NCI-H82 (cell line): Measurements from ENCODE around the gene FUNDC1.
"Not testable (repeated sequence)": the region's sequence is repeated elsewhere in the genome, so short reads cannot be mapped to it uniquely, and the experiment has no call there.

ENCODE experiments used
- DNase-seq: peaks from one replicate; lab custom pipeline; 2025; lab: John Stamatoyannopoulos, UW

The FUNDC1 gene, protein sequence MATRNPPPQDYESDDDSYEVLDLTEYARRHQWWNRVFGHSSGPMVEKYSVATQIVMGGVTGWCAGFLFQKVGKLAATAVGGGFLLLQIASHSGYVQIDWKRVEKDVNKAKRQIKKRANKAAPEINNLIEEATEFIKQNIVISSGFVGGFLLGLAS

DNA sequence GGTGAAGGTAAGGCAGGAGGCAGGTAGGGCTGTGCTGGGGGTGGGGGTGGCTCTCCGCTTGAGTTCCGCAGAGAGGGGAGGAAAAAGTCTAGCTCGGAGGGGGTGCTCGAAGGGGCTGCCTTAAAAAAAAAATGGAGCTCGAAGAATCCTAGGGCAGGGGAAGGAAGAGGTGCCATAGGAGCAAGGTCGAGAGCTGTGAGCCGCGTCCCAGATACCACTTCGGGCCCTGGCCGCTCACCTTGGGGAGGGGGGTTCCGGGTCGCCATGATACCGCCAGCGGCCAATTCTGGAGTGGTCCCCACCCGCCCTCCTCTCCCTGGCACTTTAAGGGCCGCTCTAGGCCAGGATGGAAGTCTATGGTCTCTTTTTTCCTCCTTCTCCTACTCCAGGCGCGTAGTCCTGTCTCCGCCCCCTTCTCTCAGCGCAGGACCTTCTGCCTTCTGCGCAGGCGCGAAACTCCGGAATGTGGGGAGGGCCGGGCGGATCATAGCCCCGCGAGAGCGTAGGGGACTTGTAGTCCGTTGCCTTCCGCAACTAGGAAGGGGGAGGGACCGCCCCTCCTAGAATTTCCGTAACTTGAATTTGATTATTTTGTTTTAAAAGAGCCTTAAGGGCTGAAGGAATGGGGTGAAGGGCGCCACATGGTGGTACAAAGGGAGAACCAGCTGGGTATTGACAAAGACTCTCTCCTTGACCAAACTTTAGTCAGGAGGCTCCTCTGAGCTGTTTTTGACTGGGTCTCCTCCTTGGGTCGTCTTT, at the start of gene FUNDC1:
Gene FUNDC1 (minus strand): TSS at position 293 of the 759 bp plus-strand sequence. CDS start 27 bp downstream, at position 266.
- peak; percentile 98 for DNase-seq

DNA sequence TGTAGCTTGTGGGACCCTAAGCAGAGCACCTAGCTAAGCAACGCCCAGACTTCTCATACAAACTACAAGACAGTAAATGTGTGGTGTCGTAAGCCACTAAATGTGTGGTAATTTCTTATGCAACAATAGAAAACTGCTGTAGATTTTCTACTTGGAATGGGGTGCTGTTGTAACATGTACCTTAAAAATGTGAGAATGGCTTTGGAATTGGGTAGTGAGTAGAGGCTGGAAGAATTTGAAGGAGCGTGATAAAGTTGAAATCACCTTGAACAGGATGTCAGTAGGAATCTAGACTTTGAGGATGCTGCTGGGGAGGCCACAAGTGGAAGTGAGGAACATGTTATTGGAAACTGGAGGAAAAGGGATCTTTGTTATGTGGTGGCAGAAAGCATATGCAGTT, 43.2 kb upstream of the FUNDC1 start:
- DNase-seq: no peak

DNA sequence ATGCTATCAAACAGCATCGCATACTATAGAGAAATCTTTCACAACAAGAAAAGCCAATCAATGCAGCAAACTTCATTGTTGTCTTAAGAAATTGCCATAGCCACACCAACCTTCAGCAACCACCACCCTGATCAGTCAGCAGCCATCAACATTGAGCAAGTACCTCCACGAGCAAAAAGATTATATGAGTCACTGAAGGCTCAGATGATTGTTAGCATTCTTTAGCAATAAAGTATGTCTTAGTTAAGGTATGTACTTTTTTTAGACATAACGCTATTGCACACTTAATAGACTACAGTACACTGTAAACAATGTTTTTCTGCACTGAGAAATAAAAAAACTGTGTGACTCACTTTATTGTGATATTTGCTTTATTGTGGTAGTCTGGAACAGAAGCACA, 37.8 kb upstream of the FUNDC1 start:
- no peak for DNase-seq

DNA sequence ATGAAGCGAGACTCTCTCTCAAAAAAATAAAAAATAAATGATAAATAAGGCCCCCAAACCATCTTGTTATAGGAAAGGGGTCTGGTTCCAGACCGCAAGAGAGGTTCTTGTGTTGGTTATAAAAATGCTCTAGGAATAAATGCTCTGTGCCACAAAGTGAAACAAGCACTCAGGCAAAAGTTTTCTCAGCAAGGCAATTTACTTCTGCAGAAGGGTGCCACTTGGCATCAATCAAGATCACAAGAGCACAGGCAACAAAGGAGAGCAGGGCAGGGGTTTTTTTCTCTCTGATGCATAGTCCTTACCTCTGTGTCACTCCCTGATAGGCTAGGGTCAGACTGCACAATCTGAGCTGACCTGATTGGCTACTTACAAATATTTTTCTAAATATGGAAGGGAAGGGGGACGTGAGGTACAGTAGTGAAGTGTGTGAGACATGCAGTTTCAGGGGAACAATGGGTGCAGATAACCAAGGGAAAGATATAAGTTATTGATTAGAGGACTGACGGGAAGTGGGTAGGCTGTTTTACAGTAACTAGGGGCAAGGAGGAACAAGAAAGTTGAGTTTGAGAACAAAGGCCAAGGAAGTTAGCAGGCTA, 29.8 kb upstream of the FUNDC1 start:
- DNase-seq: no peak

DNA sequence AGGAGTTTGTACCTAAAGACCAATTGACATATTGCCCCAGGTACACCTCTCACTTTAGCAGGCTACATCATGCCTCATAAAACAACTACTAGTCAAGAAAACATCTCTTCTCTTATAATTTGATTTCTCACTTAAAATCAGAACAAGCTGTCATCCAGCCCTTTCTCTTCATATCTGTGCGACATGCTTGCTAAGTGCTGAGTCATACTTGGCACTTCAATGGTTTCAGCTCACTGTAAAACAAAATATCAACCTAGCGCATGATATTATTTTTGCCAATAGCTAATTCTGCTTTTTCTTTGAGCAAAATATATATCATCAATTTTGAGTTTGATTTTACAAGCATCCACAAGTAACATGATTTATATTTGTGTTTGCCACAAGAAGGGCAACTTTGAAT, 27.9 kb upstream of the FUNDC1 start:
- no peak for DNase-seq

DNA sequence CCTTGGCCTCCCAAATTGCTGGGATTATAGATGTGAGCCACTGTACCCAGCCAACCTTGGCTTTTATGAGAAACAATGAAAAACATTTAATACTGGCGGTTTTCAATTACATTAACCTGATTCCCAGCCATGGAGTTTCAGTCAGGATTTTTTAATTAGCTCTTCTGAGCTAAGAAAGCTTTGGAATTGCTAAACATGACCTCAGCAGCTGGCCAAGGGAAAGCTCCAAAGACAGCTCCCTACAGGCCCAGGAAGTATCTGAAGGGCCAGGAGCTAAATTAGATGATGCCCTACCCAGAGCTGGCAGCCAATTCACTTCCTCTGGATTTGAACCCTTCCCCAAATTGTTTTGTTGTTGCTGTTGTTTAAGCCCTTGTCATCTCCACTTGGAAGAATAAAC, 26.5 kb upstream of the FUNDC1 start:
- no peak for DNase-seq

DNA sequence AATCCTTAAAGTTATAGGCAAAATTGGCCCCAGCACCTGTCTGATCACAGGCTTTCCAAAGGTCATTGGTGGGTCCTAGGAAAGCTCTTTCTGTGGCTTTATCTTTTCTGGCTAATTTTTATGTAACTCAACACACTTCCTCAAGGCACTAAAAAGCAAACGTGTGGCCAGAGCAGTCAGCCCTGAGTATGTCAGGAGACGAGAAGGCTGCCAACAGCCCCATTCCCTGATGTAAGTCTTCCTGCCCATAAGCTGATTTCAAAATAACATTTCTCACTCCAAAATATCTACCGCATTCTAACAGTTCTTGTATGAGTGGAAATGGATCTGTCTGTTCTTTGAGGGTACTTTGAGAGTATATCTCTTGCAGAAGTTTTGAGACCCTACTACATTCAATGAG, 25.5 kb upstream of the FUNDC1 start:
- no peak for DNase-seq

DNA sequence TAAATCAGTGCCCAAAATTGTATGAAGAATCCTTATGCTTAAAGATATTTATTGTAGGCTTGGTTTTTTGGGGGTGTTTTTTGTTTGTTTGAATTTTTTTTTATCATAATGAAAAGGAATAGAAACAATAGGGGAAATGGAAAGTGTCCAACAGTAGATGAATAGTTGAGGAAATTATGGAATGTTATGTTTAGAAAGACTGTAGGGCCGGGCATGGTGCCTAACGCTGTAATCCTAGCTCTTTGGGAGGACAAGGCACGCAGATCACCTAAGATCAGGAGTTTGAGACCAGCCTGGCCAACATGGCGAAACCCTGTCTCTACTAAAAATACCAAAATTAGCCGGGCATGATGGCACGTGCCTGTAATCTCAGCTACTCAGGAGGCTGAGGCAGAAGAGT, 19.2 kb upstream of the FUNDC1 start:
- not testable (repeated sequence) for DNase-seq

DNA sequence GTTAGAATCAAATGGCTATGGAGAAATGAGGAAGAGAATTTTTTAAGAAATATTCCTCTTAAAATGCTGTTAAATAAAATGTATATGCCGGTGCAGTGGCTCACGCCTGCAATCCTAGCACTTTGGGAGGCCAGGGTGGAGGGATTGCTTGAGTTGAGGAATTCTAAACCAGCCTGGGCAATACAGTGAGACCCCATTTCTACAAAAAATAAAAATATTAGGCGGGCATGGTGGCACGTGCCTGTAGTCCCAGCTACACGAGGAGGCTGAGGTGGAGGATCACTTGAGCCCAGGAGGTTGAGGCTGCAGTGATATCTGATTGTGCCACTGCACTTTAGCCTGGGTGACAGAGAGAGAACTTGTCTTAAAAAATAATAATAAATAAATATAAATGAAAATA, 7.9 kb upstream of the FUNDC1 start:
- DNase-seq: no peak

DNA sequence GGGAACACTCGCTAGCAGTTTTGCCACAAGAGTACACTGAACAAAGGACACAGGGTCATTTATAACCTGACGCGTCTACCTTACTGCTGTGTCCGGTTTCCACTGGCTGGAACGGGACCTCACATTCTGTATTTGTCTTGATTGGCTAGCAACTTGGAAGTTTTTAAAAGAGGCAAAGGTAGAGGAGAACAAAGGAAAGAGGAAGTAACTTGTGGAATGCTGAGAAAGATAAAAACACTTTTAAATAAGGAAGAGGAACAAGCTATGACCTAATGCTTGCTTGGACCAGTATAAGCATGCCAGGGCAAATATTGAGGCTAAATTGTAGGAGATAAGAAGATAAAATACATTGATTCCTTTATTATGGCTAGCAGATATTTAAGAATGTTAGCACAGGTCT, 2.8 kb upstream of the FUNDC1 start:
- not testable (repeated sequence) for DNase-seq

DNA sequence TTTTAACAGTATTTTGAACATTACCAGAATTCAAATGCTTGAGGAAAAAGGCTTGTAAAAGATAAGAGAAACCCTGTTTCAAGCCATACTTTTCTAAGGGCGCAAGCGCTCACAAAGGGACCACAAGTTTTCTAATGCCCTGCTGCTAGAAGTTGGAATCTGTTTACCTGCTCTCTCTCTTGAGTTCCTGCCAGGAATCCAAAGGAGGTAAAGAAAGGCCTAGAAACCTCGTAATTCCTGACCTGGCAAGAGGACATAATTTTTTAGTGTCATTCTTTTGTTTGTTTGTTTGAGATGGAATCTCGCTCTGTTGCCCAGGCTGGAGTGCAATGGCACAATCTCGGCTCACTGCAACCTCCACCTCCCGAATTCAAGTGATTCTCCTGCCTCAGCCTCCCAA, 1.4 kb upstream of the FUNDC1 start:
- DNase-seq: no peak

DNA sequence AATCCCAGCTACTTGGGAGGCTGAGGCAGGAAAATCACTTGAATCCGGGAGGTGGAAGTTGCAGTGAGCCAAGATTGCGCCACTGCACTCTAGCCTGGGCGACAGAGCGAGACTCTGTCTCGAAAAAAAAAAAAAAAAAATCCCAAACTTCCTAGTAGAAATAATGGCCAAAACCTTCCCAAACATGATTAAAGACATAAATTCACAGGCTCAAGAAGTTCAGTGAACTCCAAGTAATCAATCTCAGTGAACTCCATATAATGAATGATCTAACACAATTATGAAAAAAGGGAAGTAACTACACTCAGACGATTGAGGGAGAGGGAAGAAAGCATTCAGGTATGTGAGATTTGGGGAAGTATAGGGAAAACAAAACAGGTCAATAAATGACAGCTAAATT, 6.5 kb downstream of the FUNDC1 start:
- DNase-seq: no peak

DNA sequence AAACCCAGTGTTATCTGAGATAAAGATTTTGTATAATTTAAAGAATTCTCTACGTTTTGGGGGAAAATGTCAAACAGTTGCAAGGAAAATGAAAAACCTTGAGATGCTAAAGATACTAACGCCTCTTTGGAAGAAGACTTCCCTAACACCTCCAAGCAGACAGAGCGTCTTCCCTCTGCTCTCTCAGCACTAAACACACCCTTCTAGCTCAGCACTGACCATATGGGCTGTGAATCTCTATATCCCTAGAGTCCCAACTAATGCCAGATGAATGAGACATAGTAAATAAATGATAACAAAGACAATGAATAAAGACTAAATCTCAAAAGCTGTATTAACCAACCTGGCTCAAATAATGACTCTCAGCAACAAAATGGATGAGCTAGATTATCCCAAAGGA, 13.3 kb downstream of the FUNDC1 start:
- peak; percentile 28 for DNase-seq

DNA sequence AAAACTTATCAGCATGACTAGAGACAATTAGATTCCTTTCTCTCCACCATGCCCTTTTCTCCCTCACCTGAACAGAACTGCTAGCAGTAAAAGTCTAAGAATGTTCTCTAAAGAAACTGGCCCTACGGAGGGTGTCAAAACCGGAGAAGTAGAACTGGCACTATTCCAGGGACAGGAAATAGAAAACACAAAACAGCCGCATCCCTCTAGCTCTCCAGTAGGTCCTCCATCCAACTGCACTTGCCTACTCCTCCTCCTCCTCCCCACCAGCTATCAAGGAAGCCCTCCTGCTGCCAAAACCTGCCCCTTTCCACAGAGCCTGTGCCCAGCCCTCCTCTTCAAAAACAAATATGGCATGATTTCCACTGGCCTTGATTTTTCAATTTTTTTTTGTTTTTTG, 28.4 kb downstream of the FUNDC1 start:
- DNase-seq: no peak

DNA sequence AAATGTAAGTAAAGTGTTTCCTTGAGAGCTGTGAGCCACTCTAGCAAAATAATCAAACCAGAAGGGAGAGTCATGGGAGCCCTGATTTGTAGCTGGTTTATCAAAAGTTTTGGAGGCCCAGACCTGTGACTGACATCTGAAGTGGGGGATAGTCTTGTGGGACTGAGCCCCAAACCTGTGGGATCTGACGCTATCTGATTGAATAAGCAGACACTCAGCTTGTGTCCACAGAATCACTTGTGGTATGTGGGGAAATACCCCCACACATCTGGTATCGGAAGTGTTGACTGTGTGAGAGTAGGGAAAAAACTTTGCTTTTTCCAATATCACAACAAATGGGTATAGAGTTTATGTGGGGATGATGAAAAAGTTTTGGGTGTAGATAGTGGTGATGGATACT, 35.4 kb downstream of the FUNDC1 start:
- no peak for DNase-seq

DNA sequence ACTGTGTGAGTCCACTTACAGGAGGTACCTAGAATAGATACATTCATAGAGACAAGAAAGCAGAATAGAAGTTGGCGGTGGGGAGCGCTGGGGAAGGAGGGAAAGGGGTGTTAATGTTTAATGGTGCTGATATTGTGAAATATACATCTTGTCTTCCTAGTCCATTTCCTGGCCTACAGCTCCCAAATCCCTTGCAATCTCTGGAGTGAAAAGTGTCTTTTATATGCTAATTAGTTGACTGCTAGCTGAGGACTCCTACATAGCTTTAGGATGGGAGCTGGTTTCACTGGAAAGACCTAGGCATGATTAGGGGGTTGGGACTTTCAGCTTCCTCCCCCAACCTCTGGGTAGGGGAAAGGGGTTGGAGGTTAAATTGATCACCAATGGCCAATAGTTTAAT, 36.0 kb downstream of the FUNDC1 start:
- DNase-seq: no peak

DNA sequence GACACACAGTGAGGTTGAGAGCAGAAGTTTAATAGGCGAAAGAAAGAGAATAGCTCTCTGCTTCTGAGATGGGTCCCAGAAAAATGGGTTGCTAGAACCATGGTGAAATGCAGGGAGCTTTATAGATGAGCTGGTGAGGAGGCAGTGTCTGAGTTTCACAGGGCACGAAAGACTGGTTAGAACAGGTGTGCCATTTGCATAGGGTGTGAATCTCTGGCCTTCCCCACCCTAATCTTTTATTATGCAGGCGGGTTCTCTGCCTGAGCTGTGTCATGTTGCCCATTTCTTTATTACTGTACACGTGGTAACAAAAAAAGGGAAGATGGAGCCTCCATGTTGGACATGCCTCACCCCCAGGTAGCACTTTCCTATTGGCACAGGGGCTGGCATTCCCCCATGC, 39.1 kb downstream of the FUNDC1 start:
- DNase-seq: no peak

DNA sequence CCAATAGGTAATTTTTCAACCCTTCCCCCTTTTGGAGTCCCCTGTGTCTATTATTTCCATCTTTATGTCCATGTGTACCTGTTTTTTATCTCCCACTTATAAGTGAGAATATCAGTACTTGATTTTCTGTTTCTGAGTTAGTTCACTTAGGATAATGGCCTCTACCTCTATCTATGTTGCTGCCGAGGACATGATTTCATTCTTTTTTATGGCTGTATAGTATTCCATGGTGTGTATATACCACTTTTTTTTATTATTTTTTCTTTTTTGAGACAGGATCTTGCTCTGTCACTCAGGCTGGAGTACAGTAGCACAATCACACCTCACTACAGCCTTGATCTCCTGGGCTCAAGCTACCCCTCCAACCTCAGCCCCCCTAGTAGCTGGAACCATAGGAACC, 47.6 kb downstream of the FUNDC1 start:
- no peak for DNase-seq

DNA sequence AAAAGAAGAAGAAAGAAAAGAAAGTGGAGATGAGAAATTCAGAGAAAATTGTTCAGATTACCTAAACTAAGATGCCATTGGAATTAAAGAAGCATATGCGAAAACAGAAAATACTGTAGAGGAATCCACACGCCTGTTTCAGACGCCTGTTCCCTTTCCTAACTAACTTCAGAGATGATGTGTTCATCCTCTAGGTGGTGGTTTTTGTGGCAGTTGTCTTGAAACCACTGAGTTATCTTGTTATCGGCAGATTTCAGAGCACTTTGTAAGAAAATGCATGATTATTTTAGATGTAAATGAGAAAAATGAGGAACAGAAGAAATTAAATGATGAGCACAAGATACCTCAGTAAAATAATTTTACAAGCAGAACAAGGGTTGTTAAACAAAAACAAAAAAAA, 48.3 kb downstream of the FUNDC1 start:
- DNase-seq: no peak

DNA sequence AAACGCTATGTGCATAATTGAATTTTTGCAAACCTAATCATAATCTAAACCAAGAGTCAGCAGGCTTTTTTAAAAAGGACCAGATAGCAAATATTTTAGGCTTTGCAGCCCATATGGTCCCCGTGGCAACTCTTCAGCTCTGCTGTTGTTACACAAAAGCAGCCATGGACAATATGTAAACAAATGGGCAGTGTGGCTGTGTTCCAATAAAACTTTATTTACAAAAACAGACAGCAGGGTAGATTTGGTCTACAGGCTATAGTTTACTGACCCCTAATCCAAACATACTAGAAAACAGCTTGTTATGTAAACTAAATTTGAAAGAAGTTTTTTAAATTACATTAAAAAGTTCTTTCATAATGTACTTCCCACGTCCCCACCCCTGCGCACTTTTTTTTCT, 53.1 kb downstream of the FUNDC1 start:
- no peak for DNase-seq

DNA sequence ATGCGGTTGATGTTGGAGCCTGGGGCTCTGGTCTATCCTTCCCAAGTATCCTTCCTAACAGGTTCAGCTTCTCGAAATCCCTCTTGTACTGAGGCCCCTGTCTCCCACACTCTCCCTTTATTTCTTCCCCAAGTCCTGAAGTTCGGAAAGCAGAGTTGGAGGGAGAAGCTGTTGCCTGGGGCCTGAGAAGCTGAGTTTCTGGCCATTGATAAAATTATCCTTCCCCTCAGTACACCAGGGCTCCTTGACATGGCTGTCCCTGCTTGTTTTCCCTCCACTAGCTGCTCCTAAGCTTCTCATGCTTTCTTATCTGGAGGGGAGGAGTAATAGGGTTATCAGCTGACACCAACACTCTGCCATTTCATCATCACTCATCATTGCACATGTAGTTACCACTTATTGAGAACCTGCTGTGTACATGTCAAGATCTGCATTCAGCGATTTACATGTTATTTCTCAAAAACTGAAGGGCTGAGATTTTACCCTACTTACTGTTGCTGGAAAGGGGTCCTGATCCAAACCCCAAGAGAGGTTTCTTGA, 58.0 kb downstream of the FUNDC1 start:
- no peak for DNase-seq

DNA sequence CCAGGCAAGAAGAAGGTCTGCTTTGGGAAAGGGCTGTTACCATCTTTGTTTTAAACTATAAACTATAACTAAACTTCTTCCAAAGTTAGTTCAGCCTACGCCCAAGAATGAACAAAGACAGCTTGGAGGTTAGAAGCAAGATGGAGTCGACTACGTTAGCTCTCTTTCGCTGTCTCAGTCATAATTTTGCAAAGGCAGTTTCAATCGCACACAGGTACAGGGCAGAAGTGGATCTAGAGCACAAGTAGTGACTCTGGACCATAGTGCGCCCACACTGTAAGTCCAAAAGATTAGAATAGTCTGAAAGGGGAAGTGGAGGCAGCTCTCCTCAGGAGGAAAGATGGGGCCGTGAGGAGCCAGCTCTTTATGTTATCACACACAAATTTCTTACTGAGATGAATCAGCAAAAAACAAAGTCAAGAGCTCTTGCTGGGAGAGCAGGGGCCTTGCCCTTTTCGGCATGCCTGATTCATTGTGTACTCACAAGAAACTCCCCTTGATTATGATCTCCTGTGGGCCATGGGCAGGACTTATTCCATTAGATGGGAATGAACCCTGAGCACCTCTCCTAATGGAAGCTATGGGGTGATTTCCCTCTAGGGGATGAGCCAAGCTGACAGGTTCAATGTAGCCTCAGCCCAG, 58.6 kb downstream of the FUNDC1 start:
- no peak for DNase-seq

DNA sequence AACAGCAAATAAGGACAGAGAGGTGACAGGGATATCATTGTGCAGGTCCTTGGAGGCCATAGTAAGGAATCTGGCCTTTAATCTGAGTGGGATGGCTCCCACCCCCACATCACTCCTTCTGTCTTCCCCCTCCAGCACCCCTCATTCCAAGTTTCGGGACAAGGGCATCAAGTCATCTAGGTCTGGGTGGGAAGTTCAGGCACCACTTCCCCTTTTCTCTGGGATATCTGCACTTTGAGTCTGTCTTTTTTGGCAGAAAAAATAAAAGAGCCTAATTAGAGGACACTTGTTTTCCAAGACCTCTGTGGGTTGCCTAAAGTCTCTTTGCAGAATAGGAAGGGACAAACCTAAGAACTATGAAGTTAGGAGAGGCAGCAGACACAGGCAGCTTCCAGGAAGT, 60.1 kb downstream of the FUNDC1 start:
- no peak for DNase-seq
